Lung (tissue), 12 donors: Measurements from ENCODE around the gene RNF113A. TPM values are rescaled to one million over a fixed set of nuclear protein-coding genes. Genes with fewer than 3 reads are reported as not detected.
"Not testable (repeated sequence)": the region's sequence is repeated elsewhere in the genome, so short reads cannot be mapped to it uniquely, and the experiment has no call there.

Experiments used
- ATAC-seq: fragments of 200-7000 bp; cut with Tn5 transposase; one replicate; pipeline ENCODE4 v1.9.1; 2020; ENCODE audit warnings: moderate number of reproducible peaks; ENCODE audit not compliant: insufficient read depth, low FRiP score
- DNase-seq, 3 donors: peaks; one replicate each; pipeline ENCODE4 v3.0.0-alpha.2; 2013 to 2017
- H3K27ac ChIP-seq, 2 donors: one replicate each; pipeline ENCODE4 v1.5.1; 2013; ENCODE audit warnings: mild to moderate bottlenecking in 2 of 2, moderate library complexity in 2 of 2, control low read depth in 1 of 2, inconsistent platforms in 1 of 2, low read depth in 1 of 2, low read length in 1 of 2
- H3K27me3 ChIP-seq, 3 donors: one replicate each; pipeline ENCODE4 v1.5.1; 2013; ENCODE audit warnings: low read length in 2 of 3; ENCODE audit not compliant: control insufficient read depth in 3 of 3, insufficient read depth in 3 of 3
- H3K36me3 ChIP-seq, 4 donors: one replicate each; pipeline ENCODE4 v1.5.1; 2013; ENCODE audit warnings: low read length in 4 of 4, mild to moderate bottlenecking in 1 of 4, moderate library complexity in 1 of 4; ENCODE audit not compliant: control insufficient read depth in 4 of 4, insufficient read depth in 4 of 4
- H3K4me1 ChIP-seq, 5 donors: one replicate each; pipeline ENCODE4 v1.5.1; 2013; ENCODE audit warnings: low read length in 5 of 5, mild to moderate bottlenecking in 2 of 5, moderate library complexity in 1 of 5; ENCODE audit not compliant: control insufficient read depth in 5 of 5, insufficient read depth in 5 of 5
- H3K4me3 ChIP-seq: one replicate; pipeline ENCODE4 v1.5.1; 2013; ENCODE audit warnings: mild to moderate bottlenecking, control low read depth, moderate library complexity
- H3K9ac ChIP-seq, 2 donors: one replicate each; pipeline ENCODE4 v1.5.1; 2013; ENCODE audit warnings: low read length in 2 of 2, control low read depth in 1 of 2; ENCODE audit not compliant: insufficient read depth in 1 of 2
- H3K9me3 ChIP-seq, 4 donors: one replicate each; pipeline ENCODE4 v1.5.1; 2013; ENCODE audit warnings: low read length in 3 of 4, mild to moderate bottlenecking in 1 of 4, moderate library complexity in 1 of 4; ENCODE audit not compliant: control insufficient read depth in 4 of 4, insufficient read depth in 3 of 4
- WGBS, 2 donors: extraction: QIAGEN DNeasy Blood & Tissue Kit; methylation state at CpG; one replicate each; pipeline ENCODE4 v1.1.7; 2013; 5-methylcytosine and 5-hydroxymethylcytosine counted together
- polyA plus RNA-seq, 2 donors: library from polyadenylated mRNA; stranded (reverse); fragments of 200-250 nt; gene quantifications; one replicate each; pipeline ENCODE4 v1.2.1, GENCODE V29; 2013
- total RNA-seq, 2 donors: library from RNA; depleted of rRNA in 1 of 2; stranded (reverse); fragments of >200 nt in 1 of 2; gene quantifications; one replicate each; pipeline ENCODE4 v1.2.1, GENCODE V29; 2014 to 2021
- TF ChIP-seq, protein P1 (sequence below): IDR thresholded peaks from 2 replicates; pipeline ENCODE4 v1.5.1; 2012; ENCODE audit warnings: mild to moderate bottlenecking; ENCODE audit errors: control extremely low read depth, extremely low read depth
- donor health status: control.
- donor health status: control.
- donor health status: Bipolar disorder and iron deficiency.
- donor health status: healthy.
- donor health status: DM: yes; HTN: yes; CAD: no.

The RNF113A gene
- total and polyA plus RNA-seq, 4 donors: 11.0 to 17.0 (median 14.9) TPM

GRCh38 chrX:119895843-119896326 lies 24.4 kb upstream of the RNF113A start, which contains the start of gene AKAP14:
Gene AKAP14, plus strand, starts transcription at chrX:119895893. Its CDS starts 7,331 bp downstream, at chrX:119903224.
- DNase-seq: peak; percentile 19 to 52 (median 37)
- H3K36me3 ChIP-seq: no peaks in the 10 kb centered on the region
- WGBS, 2 donors: 66 to 67% methylated on average over 4 of the region's 4 CpGs
- no peaks in the 10 kb centered on the region for H3K27me3 ChIP-seq
- no peak within 1 kb of the TSS for H3K9ac ChIP-seq
- TF ChIP-seq, protein P1, sequence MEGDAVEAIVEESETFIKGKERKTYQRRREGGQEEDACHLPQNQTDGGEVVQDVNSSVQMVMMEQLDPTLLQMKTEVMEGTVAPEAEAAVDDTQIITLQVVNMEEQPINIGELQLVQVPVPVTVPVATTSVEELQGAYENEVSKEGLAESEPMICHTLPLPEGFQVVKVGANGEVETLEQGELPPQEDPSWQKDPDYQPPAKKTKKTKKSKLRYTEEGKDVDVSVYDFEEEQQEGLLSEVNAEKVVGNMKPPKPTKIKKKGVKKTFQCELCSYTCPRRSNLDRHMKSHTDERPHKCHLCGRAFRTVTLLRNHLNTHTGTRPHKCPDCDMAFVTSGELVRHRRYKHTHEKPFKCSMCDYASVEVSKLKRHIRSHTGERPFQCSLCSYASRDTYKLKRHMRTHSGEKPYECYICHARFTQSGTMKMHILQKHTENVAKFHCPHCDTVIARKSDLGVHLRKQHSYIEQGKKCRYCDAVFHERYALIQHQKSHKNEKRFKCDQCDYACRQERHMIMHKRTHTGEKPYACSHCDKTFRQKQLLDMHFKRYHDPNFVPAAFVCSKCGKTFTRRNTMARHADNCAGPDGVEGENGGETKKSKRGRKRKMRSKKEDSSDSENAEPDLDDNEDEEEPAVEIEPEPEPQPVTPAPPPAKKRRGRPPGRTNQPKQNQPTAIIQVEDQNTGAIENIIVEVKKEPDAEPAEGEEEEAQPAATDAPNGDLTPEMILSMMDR: no peak
- no peak for ATAC-seq
- H3K27ac ChIP-seq: no peak within 1 kb of the TSS
- H3K4me3 ChIP-seq: no peak within 1 kb of the TSS
- no peaks in the 10 kb centered on the region for H3K4me1 ChIP-seq
- H3K9me3 ChIP-seq: no peaks in the 10 kb centered on the region

GRCh38 chrX:119891961-119892692 lies 20.6 kb upstream of the RNF113A start:
- not testable (repeated sequence) for H3K4me3 ChIP-seq, H3K9ac ChIP-seq, H3K36me3 ChIP-seq, H3K9me3 ChIP-seq, H3K4me1 ChIP-seq, DNase-seq, ATAC-seq, H3K27ac ChIP-seq, H3K27me3 ChIP-seq
- 71 to 73% methylated on average over 16 of the region's 16 CpGs for WGBS, 2 donors

DNA sequence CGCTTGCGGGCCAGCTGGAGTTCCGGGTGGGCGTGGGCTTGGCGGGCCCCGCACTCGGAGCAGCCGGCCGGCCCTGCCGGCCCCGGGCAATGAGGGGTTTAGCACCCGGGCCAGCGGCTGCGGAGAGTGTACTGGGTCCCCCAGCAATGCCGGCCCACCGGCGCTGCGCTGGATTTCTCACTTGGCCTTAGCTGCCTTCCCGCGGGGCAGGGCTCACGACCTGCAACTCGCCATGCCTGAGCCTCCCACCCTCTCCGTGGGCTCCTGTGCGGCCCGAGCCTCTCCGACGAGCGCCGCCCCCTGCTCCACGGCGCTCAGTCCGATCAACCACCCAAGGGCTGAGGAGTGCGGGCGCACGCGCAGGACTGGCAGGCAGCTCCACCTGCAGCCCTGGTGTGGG lies 19.1 kb upstream of the RNF113A start:
- not testable (repeated sequence) for H3K9ac ChIP-seq, H3K36me3 ChIP-seq, DNase-seq, ATAC-seq, H3K4me3 ChIP-seq, H3K27ac ChIP-seq, H3K9me3 ChIP-seq, H3K27me3 ChIP-seq, H3K4me1 ChIP-seq
- WGBS, 2 donors: 86 to 99% methylated on average over 10 to 36 of the region's 36 CpGs

- Histone ChIP-seq H3K4me3 (no peak overlapping the region), H3K27me3 (no peaks in the 10 kb centered on the region), H3K9ac (no peak overlapping the region), H3K9me3 (peaks cover 0 to 2% (median 0%) of the 10 kb centered on the region in 4 donors), H3K27ac (no peak overlapping the region), H3K4me1 (no peaks in the 10 kb centered on the region), H3K36me3 (no peaks in the 10 kb centered on the region)
- DNase-seq (peak; percentile 9 to 58 (median 23)), ATAC-seq (peak; percentile 75)
- TF ChIP-seq, protein P1: peak; percentile 23
- WGBS, 2 donors: 6 to 42% methylated on average over 28 to 40 of the region's 40 CpGs
Measured at GRCh38 chrX:119887721-119888425, 16.3 kb upstream of the RNF113A start.
